Stimulated activated CD8-positive, alpha-beta memory T cell treated with anti-CD3 and anti-CD28 coated beads, Interleukin-15, amount 100 ng/mL, for 48 hours (primary cell): ENCODE results near the gene CLDN16.

ENCODE experiments used
- DNase-seq, 2 donors: peaks; one replicate each; pipeline ENCODE4 v3.0.0-alpha.2; 2020; ENCODE audit warnings: low read depth in 2 of 2

The CLDN16 gene

DNA sequence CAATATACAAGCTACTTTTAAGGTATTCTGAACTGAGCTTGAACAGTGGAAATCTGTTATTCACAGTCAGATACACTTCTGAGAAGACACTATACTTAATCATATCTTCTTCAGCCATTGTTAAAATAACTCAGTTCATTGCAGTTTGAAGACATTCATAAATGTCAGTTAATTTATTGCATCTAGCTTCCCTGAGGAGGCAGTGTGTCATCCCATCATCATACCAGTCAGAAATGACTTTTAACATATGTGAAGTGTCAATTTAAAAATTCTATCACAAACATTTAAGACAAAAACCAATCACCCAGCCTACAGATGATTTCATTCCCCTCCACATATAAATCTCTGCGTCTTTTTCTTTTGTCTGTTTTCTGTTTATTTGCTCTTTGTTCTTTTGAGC is 54.3 kb downstream of the CLDN16 start:
- no peak for DNase-seq

DNA sequence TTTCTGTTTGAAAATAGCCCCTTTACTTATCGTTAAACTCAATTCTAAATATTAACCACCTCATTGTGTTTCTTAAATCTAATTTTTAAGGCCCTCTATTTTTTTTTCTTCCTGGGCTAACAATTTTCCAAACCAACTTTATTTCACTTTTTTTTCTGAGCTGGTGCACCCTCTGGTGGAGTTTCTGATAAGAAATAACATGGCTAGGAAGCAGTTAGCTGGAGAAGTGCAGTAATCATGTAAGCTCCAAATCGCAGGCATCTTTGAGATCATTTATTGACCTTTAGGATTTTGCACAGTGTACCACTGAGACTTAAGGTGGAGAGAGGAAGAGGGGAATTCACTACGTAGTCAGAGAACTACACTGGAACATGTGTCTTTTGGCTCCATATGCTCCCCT is 55.3 kb downstream of the CLDN16 start:
- DNase-seq: no peak

DNA sequence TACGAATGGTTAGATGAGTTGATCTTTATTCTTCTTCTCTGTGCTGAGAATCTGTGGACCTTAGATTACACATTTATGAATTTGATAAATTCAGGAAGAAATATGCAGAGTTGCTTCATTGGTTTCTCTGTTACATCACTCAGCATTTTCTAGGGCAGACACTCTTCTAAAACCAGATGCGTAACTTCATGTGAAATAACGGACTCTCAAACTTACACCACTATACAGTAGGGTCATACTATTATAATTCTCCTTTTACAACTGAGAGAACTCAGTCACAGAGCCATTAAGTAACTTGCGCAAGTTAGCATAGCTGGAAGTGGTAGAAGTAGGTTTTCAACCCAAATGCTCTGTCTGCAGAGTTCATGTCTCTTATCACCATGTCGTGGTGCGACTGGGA is 56.0 kb downstream of the CLDN16 start:
- no peak for DNase-seq

DNA sequence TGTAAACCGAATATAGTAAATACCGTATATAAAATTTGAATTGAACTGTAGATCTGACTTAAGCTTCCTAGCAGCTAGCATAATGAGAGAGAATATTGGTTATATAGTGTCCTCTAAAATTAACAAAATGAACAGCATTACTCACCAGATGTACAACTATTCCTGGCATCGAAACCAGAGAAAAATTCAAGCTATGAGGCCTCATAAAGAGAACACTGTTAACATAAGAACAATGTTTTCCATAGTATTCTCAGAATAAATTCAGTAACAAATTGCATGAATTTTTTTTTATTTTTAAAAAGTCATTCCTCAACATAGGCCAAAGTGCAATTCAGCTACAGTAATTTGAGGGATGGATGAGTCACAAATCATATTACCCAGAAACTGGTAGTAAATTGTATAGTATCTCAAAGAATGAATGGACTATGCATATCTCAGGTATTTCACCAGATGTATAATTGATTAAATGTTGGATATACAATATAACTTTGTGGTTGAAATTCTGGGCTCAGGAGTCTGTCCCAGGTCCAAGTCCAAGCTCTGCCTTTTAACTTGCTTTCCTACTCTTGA is 56.7 kb downstream of the CLDN16 start:
- DNase-seq: no peak

DNA sequence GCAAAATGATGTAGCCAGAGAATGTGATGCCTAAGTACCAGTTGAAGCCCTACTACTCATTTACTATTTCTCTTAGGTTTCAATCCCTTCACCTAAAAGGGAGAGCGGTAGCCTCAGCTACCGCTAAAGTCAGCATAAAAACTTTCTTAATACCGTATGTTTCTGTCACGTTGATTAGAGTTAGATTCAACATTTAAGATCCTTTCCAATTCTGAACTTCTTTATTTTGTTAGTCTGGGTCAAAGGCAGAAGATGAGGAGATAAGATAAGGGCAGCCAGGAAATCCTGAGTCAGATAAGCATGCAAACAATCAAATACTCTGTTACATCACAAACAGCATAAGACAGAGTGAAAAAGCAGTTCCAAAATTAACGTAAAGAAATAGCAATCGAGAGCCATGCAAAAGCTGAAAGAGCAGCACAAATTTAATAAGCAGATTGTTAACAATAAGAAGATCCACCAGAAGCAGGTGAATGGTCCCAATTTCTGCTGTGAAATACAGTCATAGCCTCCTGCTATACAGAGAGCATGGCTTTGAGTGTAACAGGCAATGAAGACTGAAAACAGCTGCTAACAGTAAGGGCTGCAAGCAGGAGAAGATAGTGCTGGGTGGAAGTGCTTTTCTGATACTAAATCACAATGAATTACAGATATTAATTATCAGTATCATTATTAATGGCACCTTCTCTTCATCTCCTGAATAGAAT is 58.8 kb downstream of the CLDN16 start:
- DNase-seq: no peak

DNA sequence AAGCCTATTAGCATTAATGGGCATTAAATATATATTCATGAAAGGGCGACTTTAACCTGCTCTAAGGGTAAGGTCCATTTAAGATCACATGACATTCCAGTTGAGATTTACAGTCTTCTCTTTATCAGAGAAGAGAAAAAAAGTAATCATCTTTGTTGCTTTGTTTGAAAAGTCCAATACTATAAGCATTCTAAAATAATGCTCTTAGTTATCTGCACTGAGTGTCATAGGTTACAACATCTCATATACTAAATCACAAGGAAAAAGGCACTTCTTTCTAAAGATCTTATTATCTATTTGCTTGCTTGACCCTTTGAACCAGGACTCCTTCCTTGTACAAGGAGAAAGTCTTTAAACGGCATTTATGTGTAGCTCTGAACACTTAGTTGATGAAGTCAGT is 60.3 kb downstream of the CLDN16 start:
- no peak for DNase-seq

DNA sequence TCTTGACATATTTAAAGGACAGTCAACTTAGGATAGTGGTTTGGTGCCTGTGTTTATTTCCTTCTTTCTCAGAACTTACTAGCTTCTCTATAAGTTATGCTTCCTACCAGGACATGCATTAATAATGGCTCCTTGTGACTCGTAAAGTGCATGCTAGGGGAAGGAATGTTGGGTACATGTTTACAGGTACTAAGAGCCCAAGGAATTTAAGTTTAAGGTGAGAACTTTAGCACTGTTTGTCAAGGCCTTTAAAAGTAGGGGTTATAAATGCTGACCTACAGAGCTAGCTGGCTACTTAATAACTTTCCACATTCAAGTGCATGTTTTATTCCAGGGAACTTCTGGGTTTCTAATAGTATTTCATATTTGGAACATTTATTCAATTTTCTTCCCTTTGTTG is 61.8 kb downstream of the CLDN16 start, which contains the start of gene TMEM207:
TMEM207 (minus strand) TSS at position 101 of the 400 bp plus-strand sequence; CDS start at position 9, 92 bp downstream.
- DNase-seq: no peak

DNA sequence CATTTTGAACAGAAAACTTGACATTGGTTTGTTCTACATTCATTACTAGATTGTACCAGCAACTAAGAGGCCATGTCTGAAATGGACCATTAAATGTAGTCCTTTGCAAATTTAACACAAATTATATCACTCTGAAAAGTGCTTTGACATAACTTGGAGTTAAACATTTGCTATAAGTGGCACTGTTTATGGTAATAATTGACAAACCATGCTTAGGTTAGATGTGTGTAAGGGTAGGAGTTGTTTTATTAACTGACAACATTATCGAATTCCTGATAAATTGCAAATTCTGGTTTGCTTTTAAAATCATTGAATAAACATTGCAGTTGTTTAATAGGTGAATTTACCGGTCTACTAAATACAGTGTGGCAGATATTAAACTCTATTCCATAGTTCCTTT is 67.9 kb downstream of the CLDN16 start:
- no peak for DNase-seq

DNA sequence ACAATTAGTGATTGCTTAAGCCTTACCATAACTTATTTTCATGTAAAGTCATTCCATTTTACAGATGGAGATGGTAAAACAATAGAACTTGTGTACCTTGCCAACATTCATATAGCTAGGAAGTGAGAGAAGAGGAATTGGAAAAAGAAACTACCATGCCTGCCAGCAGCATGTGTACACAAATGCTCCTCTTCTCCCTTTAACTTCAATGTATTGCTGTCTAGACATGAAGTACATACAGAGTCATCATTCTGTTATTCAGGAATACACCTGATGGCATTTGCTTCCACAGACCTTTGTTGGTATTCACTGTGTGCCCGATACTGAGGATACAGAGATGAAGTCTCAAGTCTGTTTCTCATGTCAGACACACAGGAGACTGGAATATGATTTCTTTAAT is 68.8 kb downstream of the CLDN16 start:
- DNase-seq: no peak

DNA sequence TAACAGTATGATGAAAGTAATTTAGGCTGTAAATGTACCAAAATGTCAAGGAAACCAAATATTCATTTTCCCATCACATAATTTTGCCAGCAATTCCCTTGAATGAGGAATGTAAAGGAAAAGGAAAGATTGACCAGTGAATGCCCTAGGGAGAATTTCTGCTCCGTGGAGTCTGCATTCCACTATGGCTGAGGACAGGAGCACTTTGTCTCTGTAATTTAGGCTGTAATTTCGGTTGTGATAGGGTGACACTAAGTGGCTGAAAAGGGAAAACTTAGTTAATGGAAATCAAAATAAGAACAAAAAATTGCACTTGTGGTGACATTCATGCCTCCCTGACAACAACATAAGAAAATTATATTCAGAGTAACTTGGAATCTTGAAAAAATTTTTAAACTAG is 70.1 kb downstream of the CLDN16 start:
- no peak for DNase-seq
